ENCODE results near the gene LAMB4. TPM values are rescaled to one million over a fixed set of nuclear protein-coding genes. Genes with fewer than 3 reads are reported as not detected.

The LAMB4 gene
- total and polyA plus RNA-seq, 4 experiments from 2014 or later: not detected

GRCh38 chr7:108072739-108073138 is 57.4 kb downstream of the LAMB4 start:
- H3K27me3 ChIP-seq (ENCODE audit: insufficient read depth, low read length): no peaks in the 10 kb centered on the region
- no peak overlapping the region for H3K27ac ChIP-seq (ENCODE audit: low read depth, low read length)
- POLR2A ChIA-PET (ENCODE audit: partially characterized antibody): no interaction called here
- H3K4me3 ChIP-seq (ENCODE audit: low read length in 2 of 2): no peak overlapping the region
- H3K27me3 Mint-ChIP-seq: peaks cover 6 to 9% of the 10 kb centered on the region in 2 donors
- no peaks in the 10 kb centered on the region for H3K36me3 ChIP-seq (ENCODE audit: insufficient read depth, low read length)
- intact Hi-C loops (cut with micrococcal nuclease): no loop called here
- no peaks in the 10 kb centered on the region for H3K9me3 Mint-ChIP-seq
- CTCF ChIA-PET (ENCODE audit: partially characterized antibody): no interaction called here
- no peaks in the 10 kb centered on the region for H3K9me3 ChIP-seq (ENCODE audit: control insufficient read depth in 1 of 2, low read length in 2 of 2)
- no peaks in the 10 kb centered on the region for H3K4me1 ChIP-seq (ENCODE audit: insufficient read depth, low read length)
- no peaks in the 10 kb centered on the region for H3K4me1 Mint-ChIP-seq
- DNase-seq: no peak
- no peaks in the 10 kb centered on the region for H3K36me3 Mint-ChIP-seq
- H3K27ac Mint-ChIP-seq: no peak overlapping the region
- no peak overlapping the region for H3K4me3 Mint-ChIP-seq

GRCh38 chr7:108072116-108072515 is 58.0 kb downstream of the LAMB4 start:
- Histone ChIP-seq H3K9me3 (ENCODE audit: control insufficient read depth in 1 of 2, low read length in 2 of 2) (no peaks in the 10 kb centered on the region), H3K36me3 (ENCODE audit: insufficient read depth, low read length) (no peaks in the 10 kb centered on the region), H3K27ac (ENCODE audit: low read depth, low read length) (no peak overlapping the region), H3K4me3 (ENCODE audit: low read length in 2 of 2) (no peak overlapping the region), H3K4me1 (ENCODE audit: insufficient read depth, low read length) (no peaks in the 10 kb centered on the region), H3K27me3 (ENCODE audit: insufficient read depth, low read length) (no peaks in the 10 kb centered on the region)
- ChIA-PET POLR2A (ENCODE audit: partially characterized antibody) (no interaction called here), CTCF (ENCODE audit: partially characterized antibody) (no interaction called here)
- H3K27me3 Mint-ChIP-seq: peaks cover 6 to 9% of the 10 kb centered on the region in 2 donors
- H3K27ac Mint-ChIP-seq: no peak overlapping the region
- no peak for DNase-seq
- no peaks in the 10 kb centered on the region for H3K36me3 Mint-ChIP-seq
- intact Hi-C loops (cut with micrococcal nuclease): no loop called here
- H3K4me1 Mint-ChIP-seq: no peaks in the 10 kb centered on the region
- no peaks in the 10 kb centered on the region for H3K9me3 Mint-ChIP-seq
- H3K4me3 Mint-ChIP-seq: no peak overlapping the region

DNA sequence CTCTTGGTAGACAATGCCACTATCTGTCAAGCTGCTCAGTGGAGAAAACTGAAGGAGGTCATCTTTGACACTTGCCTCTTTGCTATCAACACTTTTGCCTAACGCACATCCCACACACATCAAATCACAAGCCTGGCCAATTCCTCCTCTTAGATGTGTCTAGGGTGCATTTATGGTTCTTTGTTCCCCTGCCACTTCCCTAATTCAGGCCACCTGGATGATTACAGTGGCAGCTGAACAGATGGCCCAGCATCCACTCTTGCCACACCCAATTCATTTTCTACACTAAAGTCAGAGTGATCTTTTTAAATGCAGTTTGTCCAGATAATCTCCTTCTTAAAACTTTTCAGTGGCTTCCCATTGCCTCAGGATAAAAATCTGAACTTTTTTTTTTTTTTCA is 58.6 kb downstream of the LAMB4 start:
- intact Hi-C loops (cut with micrococcal nuclease): no loop called here
- no peak for DNase-seq
- Mint-ChIP-seq H3K4me1 (no peaks in the 10 kb centered on the region), H3K27me3 (peaks cover 6 to 9% of the 10 kb centered on the region in 2 donors), H3K9me3 (no peaks in the 10 kb centered on the region), H3K36me3 (no peaks in the 10 kb centered on the region), H3K27ac (no peak overlapping the region), H3K4me3 (no peak overlapping the region)
- POLR2A ChIA-PET (ENCODE audit: partially characterized antibody): no interaction called here
- Histone ChIP-seq H3K4me1 (ENCODE audit: insufficient read depth, low read length) (no peaks in the 10 kb centered on the region), H3K9me3 (ENCODE audit: control insufficient read depth in 1 of 2, low read length in 2 of 2) (no peaks in the 10 kb centered on the region), H3K27me3 (ENCODE audit: insufficient read depth, low read length) (no peaks in the 10 kb centered on the region), H3K4me3 (ENCODE audit: low read length in 2 of 2) (no peak overlapping the region), H3K27ac (ENCODE audit: low read depth, low read length) (no peak overlapping the region), H3K36me3 (ENCODE audit: insufficient read depth, low read length) (no peaks in the 10 kb centered on the region)
- CTCF ChIA-PET (ENCODE audit: partially characterized antibody): no interaction called here

- no peaks in the 10 kb centered on the region for H3K27me3 ChIP-seq (ENCODE audit: insufficient read depth, low read length)
- Mint-ChIP-seq H3K27ac (no peak overlapping the region), H3K27me3 (peaks cover 0 to 9% of the 10 kb centered on the region in 2 donors), H3K9me3 (no peaks in the 10 kb centered on the region), H3K4me1 (no peaks in the 10 kb centered on the region), H3K36me3 (no peaks in the 10 kb centered on the region), H3K4me3 (no peak overlapping the region)
- no peaks in the 10 kb centered on the region for H3K9me3 ChIP-seq (ENCODE audit: control insufficient read depth in 1 of 2, low read length in 2 of 2)
- no peak overlapping the region for H3K4me3 ChIP-seq (ENCODE audit: low read length in 2 of 2)
- POLR2A ChIA-PET (ENCODE audit: partially characterized antibody): no interaction called here
- CTCF ChIA-PET (ENCODE audit: partially characterized antibody): no interaction called here
- no peak for DNase-seq
- no peak overlapping the region for H3K27ac ChIP-seq (ENCODE audit: low read depth, low read length)
- no peaks in the 10 kb centered on the region for H3K36me3 ChIP-seq (ENCODE audit: insufficient read depth, low read length)
- H3K4me1 ChIP-seq (ENCODE audit: insufficient read depth, low read length): no peaks in the 10 kb centered on the region
- intact Hi-C loops (cut with micrococcal nuclease): no loop called here
Measured at GRCh38 chr7:108069646-108070045, 60.5 kb downstream of the LAMB4 start.

- CTCF ChIA-PET (ENCODE audit: partially characterized antibody): interaction anchor here (1.1 kb wide), 1 partner anchor 14 kb away, joined by 3 read pairs; no protein-coding TSS in a partner anchor
Measured at GRCh38 chr7:108067844-108068243, 62.3 kb downstream of the LAMB4 start.

GRCh38 chr7:108066486-108066885 is 63.7 kb downstream of the LAMB4 start:
- Mint-ChIP-seq H3K27me3 (peaks cover 0 to 3% of the 10 kb centered on the region in 2 donors), H3K4me3 (no peak overlapping the region), H3K27ac (peak overlapping the region in 1 of 7 donors; percentile 9), H3K9me3 (no peaks in the 10 kb centered on the region), H3K4me1 (no peaks in the 10 kb centered on the region), H3K36me3 (no peaks in the 10 kb centered on the region)
- Histone ChIP-seq H3K36me3 (ENCODE audit: insufficient read depth, low read length) (no peaks in the 10 kb centered on the region), H3K4me1 (ENCODE audit: insufficient read depth, low read length) (no peaks in the 10 kb centered on the region), H3K4me3 (ENCODE audit: low read length in 2 of 2) (no peak overlapping the region), H3K9me3 (ENCODE audit: control insufficient read depth in 1 of 2, low read length in 2 of 2) (no peaks in the 10 kb centered on the region), H3K27ac (ENCODE audit: low read depth, low read length) (no peak overlapping the region), H3K27me3 (ENCODE audit: insufficient read depth, low read length) (no peaks in the 10 kb centered on the region)
- ChIA-PET POLR2A (ENCODE audit: partially characterized antibody) (no interaction called here), CTCF (ENCODE audit: partially characterized antibody) (no interaction called here)
- intact Hi-C loops (cut with micrococcal nuclease): no loop called here
- DNase-seq: no peak

More at GRCh38 chr7:108067844-108068243, 62.3 kb downstream of the LAMB4 start:
- POLR2A ChIA-PET (ENCODE audit: partially characterized antibody): no interaction called here
- Histone ChIP-seq H3K27ac (ENCODE audit: low read depth, low read length) (no peak overlapping the region), H3K36me3 (ENCODE audit: insufficient read depth, low read length) (no peaks in the 10 kb centered on the region), H3K4me1 (ENCODE audit: insufficient read depth, low read length) (no peaks in the 10 kb centered on the region), H3K4me3 (ENCODE audit: low read length in 2 of 2) (no peak overlapping the region), H3K9me3 (ENCODE audit: control insufficient read depth in 1 of 2, low read length in 2 of 2) (no peaks in the 10 kb centered on the region), H3K27me3 (ENCODE audit: insufficient read depth, low read length) (no peaks in the 10 kb centered on the region)
- Mint-ChIP-seq H3K9me3 (no peaks in the 10 kb centered on the region), H3K4me1 (no peaks in the 10 kb centered on the region), H3K36me3 (no peaks in the 10 kb centered on the region), H3K27me3 (peaks cover 0 to 7% of the 10 kb centered on the region in 2 donors), H3K27ac (no peak overlapping the region), H3K4me3 (no peak overlapping the region)
- intact Hi-C loops (cut with micrococcal nuclease): no loop called here
- no peak for DNase-seq

- no peaks in the 10 kb centered on the region for H3K9me3 ChIP-seq (ENCODE audit: control insufficient read depth in 1 of 2, low read length in 2 of 2)
- H3K36me3 Mint-ChIP-seq: no peaks in the 10 kb centered on the region
- no peaks in the 10 kb centered on the region for H3K4me1 ChIP-seq (ENCODE audit: insufficient read depth, low read length)
- H3K4me3 ChIP-seq (ENCODE audit: low read length in 2 of 2): no peak overlapping the region
- no peaks in the 10 kb centered on the region for H3K27me3 ChIP-seq (ENCODE audit: insufficient read depth, low read length)
- peaks cover 3 to 4% of the 10 kb centered on the region in 2 donors for H3K27me3 Mint-ChIP-seq
- no peak overlapping the region for H3K27ac ChIP-seq (ENCODE audit: low read depth, low read length)
- CTCF ChIA-PET (ENCODE audit: partially characterized antibody): no interaction called here
- no peaks in the 10 kb centered on the region for H3K4me1 Mint-ChIP-seq
- H3K36me3 ChIP-seq (ENCODE audit: insufficient read depth, low read length): no peaks in the 10 kb centered on the region
- H3K4me3 Mint-ChIP-seq: no peak overlapping the region
- POLR2A ChIA-PET (ENCODE audit: partially characterized antibody): no interaction called here
- DNase-seq: no peak
- intact Hi-C loops (cut with micrococcal nuclease): no loop called here
- no peak overlapping the region for H3K27ac Mint-ChIP-seq
- no peaks in the 10 kb centered on the region for H3K9me3 Mint-ChIP-seq
Measured at GRCh38 chr7:108063520-108063933, 66.6 kb downstream of the LAMB4 start.

Data from CD4-positive, alpha-beta memory T cell (primary cell).